HepG2 (cell line): ENCODE measurements around the gene IFIT3.

Source experiments
- ETV6 ChIP-seq: sonication (generic); formaldehyde crosslinking; conservative IDR thresholded peaks from 2 replicates; pipeline ENCODE4 v1.4.0; 2020; ENCODE audit warnings: missing genetic modification reagents
- HINFP ChIP-seq: sonication (generic); formaldehyde crosslinking; IDR thresholded peaks from 2 replicates; pipeline ENCODE4 v1.4.0; 2020; ENCODE audit warnings: low read depth, mild to moderate bottlenecking, missing genetic modification reagents
- KAT2B ChIP-seq: fragments of 150-350 bp; IDR thresholded peaks from 2 replicates; pipeline ENCODE4 v1.6.1; 2014; ENCODE audit warnings: low read depth, low read length, borderline replicate concordance
- MAX ChIP-seq: IDR thresholded peaks from 2 replicates; pipeline ENCODE4 v1.6.1; 2012; ENCODE audit warnings: inconsistent platforms
- NFE2L1 ChIP-seq: sonication (generic); formaldehyde crosslinking; IDR thresholded peaks from 2 replicates; pipeline ENCODE4 v1.4.0; 2020; ENCODE audit warnings: missing genetic modification reagents, mild to moderate bottlenecking, borderline replicate concordance
- PAX8 ChIP-seq: sonication (generic); formaldehyde crosslinking; IDR thresholded peaks from 2 replicates; pipeline ENCODE4 v1.8.0; 2022; ENCODE audit warnings: mild to moderate bottlenecking, missing genetic modification reagents, borderline replicate concordance
- POLR2A ChIP-seq, 2 experiments: IDR thresholded peaks; 2 replicates each; pipeline ENCODE4 v1.6.1; 2011; ENCODE audit warnings: low read depth in 2 of 2, low read length in 2 of 2, mild to moderate bottlenecking in 1 of 2, moderate library complexity in 1 of 2; ENCODE audit not compliant: insufficient read depth in 1 of 2
- STAT5B ChIP-seq: sonication (generic); formaldehyde crosslinking; IDR thresholded peaks from 2 replicates; pipeline ENCODE4 v1.4.0; 2020; ENCODE audit warnings: missing genetic modification reagents
- SUZ12 ChIP-seq: fragments of 150-350 bp; IDR thresholded peaks from 2 replicates; pipeline ENCODE4 v1.6.1; 2014; ENCODE audit warnings: low read depth, low read length
- ZBTB8A ChIP-seq: sonication (generic); formaldehyde crosslinking; IDR thresholded peaks from 2 replicates; pipeline ENCODE4 v1.4.0; 2020; ENCODE audit warnings: mild to moderate bottlenecking, low read depth, missing genetic modification reagents, borderline replicate concordance
- ZNF850 ChIP-seq: sonication (generic); formaldehyde crosslinking; conservative IDR thresholded peaks from 2 replicates; pipeline ENCODE4 v1.9.0; 2021; ENCODE audit warnings: mild to moderate bottlenecking, missing genetic modification reagents

GRCh38 chr10:89327803-89328441 is at the start of gene IFIT3:
- TF ChIP-seq NFE2L1 (CRISPR knock-in tag), result no peak
- TF ChIP-seq STAT5B, result no peak
- no peak for TF ChIP-seq ZBTB8A (CRISPR knock-in tag)
- no peak for TF ChIP-seq SUZ12
- TF ChIP-seq ZNF850 (CRISPR knock-in tag), result no peak
- TF ChIP-seq HINFP (CRISPR knock-in tag), result no peak
- no peak for TF ChIP-seq PAX8 (CRISPR knock-in tag)
- no peak for TF ChIP-seq ETV6 (CRISPR knock-in tag)
- no peak for TF ChIP-seq KAT2B
- TF ChIP-seq MAX, result no peak
- TF ChIP-seq POLR2A (IDR thresholded peaks at IDR 0.05; ENCODE audit: insufficient read depth in 1 of 2, low read depth in 2 of 2, low read length in 2 of 2), result no peak
